Smooth muscle cell (in vitro differentiated cells): Measurements from ENCODE around the gene CHST2. TPM values are rescaled to one million over a fixed set of nuclear protein-coding genes. Genes with fewer than 3 reads are reported as not detected.

ENCODE experiments used
- DNase-seq: peaks from one replicate; lab custom pipeline; 2025; ENCODE audit not compliant: unreplicated experiment; lab: John Stamatoyannopoulos, UW
- H2AFZ ChIP-seq: fragments of 200-600 bp; sonication (generic); 2 replicates; pipeline ENCODE4 v1.6.0; 2016; ENCODE audit warnings: antibody characterized with exemption, low read depth, mild to moderate bottlenecking
- H3F3A ChIP-seq: fragments of 200-600 bp; sonication (generic); 2 replicates; pipeline ENCODE4 v1.6.0; 2017; ENCODE audit warnings: antibody characterized with exemption, low read depth
- H3K27ac ChIP-seq: fragments of 200-600 bp; sonication (generic); 2 replicates; pipeline ENCODE4 v1.5.1; 2016; ENCODE audit warnings: low read depth, mild to moderate bottlenecking
- H3K27me3 ChIP-seq: fragments of 200-600 bp; sonication (generic); 2 replicates; pipeline ENCODE4 v1.6.1; 2016; ENCODE audit warnings: low read depth, mild to moderate bottlenecking
- H3K36me3 ChIP-seq: fragments of 200-600 bp; sonication (generic); 2 replicates; pipeline ENCODE4 v1.5.1; 2016; ENCODE audit warnings: low read depth
- H3K4me1 ChIP-seq: fragments of 200-600 bp; sonication (generic); 2 replicates; pipeline ENCODE4 v1.5.1; 2016; ENCODE audit warnings: low read depth
- H3K4me2 ChIP-seq: fragments of 200-600 bp; sonication (generic); 2 replicates; pipeline ENCODE4 v1.6.0; 2016; ENCODE audit warnings: mild to moderate bottlenecking
- H3K4me3 ChIP-seq: fragments of 200-600 bp; sonication (generic); 2 replicates; pipeline ENCODE4 v1.5.1; 2016; ENCODE audit warnings: mild to moderate bottlenecking
- H3K79me2 ChIP-seq: fragments of 200-600 bp; sonication (generic); 2 replicates; pipeline ENCODE4 v1.6.0; 2016; ENCODE audit warnings: low read depth, mild to moderate bottlenecking
- H3K9ac ChIP-seq: fragments of 200-600 bp; sonication (generic); 2 replicates; pipeline ENCODE4 v1.6.0; 2016; ENCODE audit warnings: low read depth
- H3K9me3 ChIP-seq: fragments of 200-600 bp; sonication (generic); replicated peaks from 2 replicates; pipeline ENCODE4 v1.5.1; 2016; ENCODE audit warnings: low read depth
- H4K20me1 ChIP-seq: fragments of 200-600 bp; sonication (generic); 2 replicates; pipeline ENCODE4 v1.6.0; 2016; ENCODE audit warnings: low read depth
- WGBS: methylation state at CpG from one replicate; pipeline ENCODE4 v1.1.7; 2016; ENCODE audit warnings: low lambda C conversion rate; 5-methylcytosine and 5-hydroxymethylcytosine counted together
- polyA plus RNA-seq: library from polyadenylated mRNA; unstranded; fragments of >200 nt; fragmentation: Nextera tagmentation; extraction: Ambion mirVana; gene quantifications from 2 replicates; pipeline ENCODE4 v1.2.1, GENCODE V29; 2016
- total RNA-seq: library from RNA; depleted of rRNA; stranded (reverse); fragments of >200 nt; gene quantifications from 2 replicates; pipeline ENCODE4 v1.2.3, GENCODE V29; 2014
- TF ChIP-seq, protein P1 (sequence below): fragments of 200-600 bp; sonication (generic); IDR thresholded peaks from 2 replicates; pipeline ENCODE4 v1.5.1; 2017; ENCODE audit warnings: borderline replicate concordance, mild to moderate bottlenecking, antibody characterized with exemption; ENCODE audit not compliant: insufficient read depth, poor library complexity, severe bottlenecking

CHST2 gene
- total and polyA plus RNA-seq, 2 experiments from 2014 or later, result 10.4 to 16.0 TPM

DNA sequence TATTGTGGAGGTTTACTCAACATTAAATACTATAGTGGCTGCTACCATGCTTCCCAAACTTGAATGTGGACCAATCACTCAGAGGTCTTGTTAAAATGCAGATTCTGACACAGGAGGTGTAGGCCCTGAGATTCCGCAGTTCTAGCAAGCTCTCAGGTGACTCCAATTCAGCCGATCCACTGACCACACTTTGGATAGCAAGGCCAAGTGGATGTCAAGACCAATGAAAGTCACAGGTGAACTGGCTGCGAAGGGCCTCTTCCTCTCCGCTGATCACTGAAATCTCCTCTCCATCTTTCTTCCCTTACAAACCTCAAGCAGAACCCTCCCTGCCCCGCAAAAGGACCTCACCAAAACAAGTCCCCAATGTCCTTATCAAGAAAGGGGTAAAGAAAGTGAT is 9.2 kb upstream of the CHST2 start:
- no peaks in the 10 kb centered on the region for H3F3A ChIP-seq
- DNase-seq, result no peak

DNA sequence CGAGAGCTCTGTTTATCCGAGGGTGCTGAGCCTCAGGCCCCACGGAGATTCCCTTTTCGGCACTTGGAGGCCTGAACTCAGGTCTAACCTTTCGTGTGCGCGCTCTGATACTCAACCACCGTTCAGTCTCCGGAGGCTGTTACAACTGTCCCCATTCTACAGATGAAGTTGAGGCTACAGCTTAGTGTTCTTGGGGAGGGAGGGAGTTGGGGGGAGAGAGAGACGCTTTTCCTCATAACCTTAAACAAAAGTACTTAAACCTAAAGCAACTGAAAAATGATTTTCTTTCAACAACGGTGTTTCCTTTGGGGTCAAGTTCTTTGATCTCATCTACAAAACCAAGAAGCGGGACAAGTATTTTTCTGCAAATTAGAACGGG is 952 bp upstream of the CHST2 start:
- WGBS, result 24% methylated on average over 13 of the region's 13 CpGs
- Histone ChIP-seq H4K20me1 (no peaks in the 10 kb centered on the region), H3K4me1 (peaks cover 3% of the 10 kb centered on the region), H3K9me3 (no peaks in the 10 kb centered on the region), H3K4me3 (peak overlapping the region; percentile 91), H3K36me3 (no peaks in the 10 kb centered on the region), H3K4me2 (peak overlapping the region; percentile 85), H3K9ac (peak overlapping the region; percentile 62), H3K27me3 (peaks cover 4% of the 10 kb centered on the region), H3F3A (no peaks in the 10 kb centered on the region), H2AFZ (peak overlapping the region; percentile 99), H3K79me2 (peaks cover 30% of the 10 kb centered on the region), H3K27ac (no peak overlapping the region)
- TF ChIP-seq, protein P1, sequence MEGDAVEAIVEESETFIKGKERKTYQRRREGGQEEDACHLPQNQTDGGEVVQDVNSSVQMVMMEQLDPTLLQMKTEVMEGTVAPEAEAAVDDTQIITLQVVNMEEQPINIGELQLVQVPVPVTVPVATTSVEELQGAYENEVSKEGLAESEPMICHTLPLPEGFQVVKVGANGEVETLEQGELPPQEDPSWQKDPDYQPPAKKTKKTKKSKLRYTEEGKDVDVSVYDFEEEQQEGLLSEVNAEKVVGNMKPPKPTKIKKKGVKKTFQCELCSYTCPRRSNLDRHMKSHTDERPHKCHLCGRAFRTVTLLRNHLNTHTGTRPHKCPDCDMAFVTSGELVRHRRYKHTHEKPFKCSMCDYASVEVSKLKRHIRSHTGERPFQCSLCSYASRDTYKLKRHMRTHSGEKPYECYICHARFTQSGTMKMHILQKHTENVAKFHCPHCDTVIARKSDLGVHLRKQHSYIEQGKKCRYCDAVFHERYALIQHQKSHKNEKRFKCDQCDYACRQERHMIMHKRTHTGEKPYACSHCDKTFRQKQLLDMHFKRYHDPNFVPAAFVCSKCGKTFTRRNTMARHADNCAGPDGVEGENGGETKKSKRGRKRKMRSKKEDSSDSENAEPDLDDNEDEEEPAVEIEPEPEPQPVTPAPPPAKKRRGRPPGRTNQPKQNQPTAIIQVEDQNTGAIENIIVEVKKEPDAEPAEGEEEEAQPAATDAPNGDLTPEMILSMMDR, result no peak
- no peak for DNase-seq

More for the DNA sequence above, 9.2 kb upstream of the CHST2 start:
- TF ChIP-seq, protein P1, result no peak
- Histone ChIP-seq H3K27ac (no peak overlapping the region), H3K4me2 (no peak overlapping the region), H4K20me1 (no peaks in the 10 kb centered on the region), H3K79me2 (no peaks in the 10 kb centered on the region), H3K9me3 (no peaks in the 10 kb centered on the region), H3K27me3 (no peaks in the 10 kb centered on the region), H3K4me3 (no peak overlapping the region), H3K9ac (no peak overlapping the region), H3K4me1 (no peaks in the 10 kb centered on the region), H2AFZ (no peak overlapping the region), H3K36me3 (no peaks in the 10 kb centered on the region)
- 79% methylated on average over 5 of the region's 5 CpGs for WGBS

DNA sequence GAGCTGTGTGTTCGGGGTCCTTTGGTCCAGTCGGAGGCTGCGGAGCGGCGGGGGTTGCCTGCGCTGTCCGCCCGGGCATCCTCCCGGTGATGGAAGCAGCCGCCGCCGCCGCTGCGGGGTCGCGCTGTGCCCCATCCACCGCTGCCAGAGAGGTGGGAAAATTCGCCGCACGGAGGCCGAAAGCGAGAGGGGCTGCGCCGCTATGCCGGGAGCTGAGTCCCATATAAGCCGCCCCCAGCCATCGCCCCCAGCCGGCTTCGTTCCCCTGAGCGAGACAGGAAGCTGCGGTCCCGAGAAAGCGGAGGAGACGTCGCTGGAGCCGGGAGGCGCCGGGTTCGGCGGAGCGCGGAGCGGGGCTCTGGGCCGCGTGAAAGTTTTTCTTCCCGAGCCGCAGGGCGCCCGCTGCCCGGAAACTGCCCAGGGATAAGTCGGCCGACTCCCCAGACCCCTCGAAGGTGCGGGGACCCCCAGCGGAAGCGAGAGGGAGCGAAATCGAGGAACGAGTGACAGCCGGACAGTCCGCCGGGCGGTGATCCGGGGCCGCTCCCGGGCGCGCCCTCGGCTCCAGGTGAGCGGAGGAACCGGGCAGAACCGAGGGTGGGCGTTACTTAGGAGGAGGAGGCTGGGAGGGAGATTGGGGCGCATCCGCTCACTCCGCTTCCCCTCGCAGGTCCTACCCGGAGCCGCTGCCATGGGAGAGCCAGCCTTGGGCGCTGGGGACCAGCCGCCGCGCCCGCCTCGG is 574 bp downstream of the CHST2 start:
- H2AFZ ChIP-seq, result peak overlapping the region; percentile 95
- peak overlapping the region; percentile 35 for H3K9ac ChIP-seq
- no peak for DNase-seq
- H3K4me2 ChIP-seq, result peak overlapping the region; percentile 85
- TF ChIP-seq, protein P1, result no peak
- WGBS, result under 1% methylated on average over 83 of the region's 85 CpGs
- H3K27ac ChIP-seq, result no peak overlapping the region
- peak overlapping the region; percentile 91 for H3K4me3 ChIP-seq
- no peaks in the 10 kb centered on the region for H3K36me3 ChIP-seq
- peaks cover 30% of the 10 kb centered on the region for H3K79me2 ChIP-seq
- H4K20me1 ChIP-seq, result no peaks in the 10 kb centered on the region
- no peaks in the 10 kb centered on the region for H3F3A ChIP-seq
- peaks cover 3% of the 10 kb centered on the region for H3K4me1 ChIP-seq
- no peaks in the 10 kb centered on the region for H3K9me3 ChIP-seq
- peaks cover 4% of the 10 kb centered on the region for H3K27me3 ChIP-seq

DNA sequence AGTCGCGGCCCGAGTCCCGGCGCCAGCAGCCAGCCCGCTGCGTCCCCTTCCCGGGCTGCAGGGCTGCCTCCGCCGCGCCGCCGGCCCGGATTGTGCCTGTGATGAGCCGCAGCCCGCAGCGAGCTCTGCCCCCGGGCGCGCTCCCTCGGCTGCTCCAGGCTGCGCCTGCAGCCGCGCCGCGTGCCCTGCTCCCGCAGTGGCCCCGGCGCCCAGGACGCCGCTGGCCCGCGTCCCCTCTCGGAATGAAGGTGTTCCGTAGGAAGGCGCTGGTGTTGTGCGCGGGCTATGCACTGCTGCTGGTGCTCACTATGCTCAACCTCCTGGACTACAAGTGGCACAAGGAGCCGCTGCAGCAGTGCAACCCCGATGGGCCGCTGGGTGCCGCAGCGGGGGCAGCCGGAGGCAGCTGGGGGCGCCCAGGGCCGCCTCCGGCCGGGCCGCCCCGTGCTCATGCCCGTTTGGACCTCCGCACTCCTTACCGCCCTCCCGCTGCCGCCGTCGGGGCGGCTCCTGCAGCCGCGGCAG is 1.2 kb downstream of the CHST2 start:
- no peaks in the 10 kb centered on the region for H3K36me3 ChIP-seq
- peak overlapping the region; percentile 85 for H3K4me2 ChIP-seq
- peak overlapping the region; percentile 91 for H3K4me3 ChIP-seq
- no peak for DNase-seq
- H4K20me1 ChIP-seq, result no peaks in the 10 kb centered on the region
- 2% methylated on average over 57 of the region's 60 CpGs for WGBS
- H3K27me3 ChIP-seq, result peaks cover 4% of the 10 kb centered on the region
- TF ChIP-seq, protein P1, result no peak
- H3K79me2 ChIP-seq, result peaks cover 30% of the 10 kb centered on the region
- peaks cover 3% of the 10 kb centered on the region for H3K4me1 ChIP-seq
- H3K27ac ChIP-seq, result no peak overlapping the region
- peak overlapping the region; percentile 95 for H2AFZ ChIP-seq
- H3F3A ChIP-seq, result no peaks in the 10 kb centered on the region
- no peaks in the 10 kb centered on the region for H3K9me3 ChIP-seq
- no peak overlapping the region for H3K9ac ChIP-seq
